GM12873 (cell line): Measurements from ENCODE around the gene RNGTT.
A peak's percentile ranks its signal among the peaks of the same experiment; 100 is the strongest.

Experiments used
- TF ChIP-seq, protein P1 (sequence below): IDR thresholded peaks from 2 replicates; pipeline ENCODE4 v1.5.1; 2012; ENCODE audit warnings: low read depth, mild to moderate bottlenecking, moderate library complexity, low read length, control low read depth; ENCODE audit not compliant: insufficient read depth; ENCODE audit errors: missing control alignments

Gene RNGTT

DNA sequence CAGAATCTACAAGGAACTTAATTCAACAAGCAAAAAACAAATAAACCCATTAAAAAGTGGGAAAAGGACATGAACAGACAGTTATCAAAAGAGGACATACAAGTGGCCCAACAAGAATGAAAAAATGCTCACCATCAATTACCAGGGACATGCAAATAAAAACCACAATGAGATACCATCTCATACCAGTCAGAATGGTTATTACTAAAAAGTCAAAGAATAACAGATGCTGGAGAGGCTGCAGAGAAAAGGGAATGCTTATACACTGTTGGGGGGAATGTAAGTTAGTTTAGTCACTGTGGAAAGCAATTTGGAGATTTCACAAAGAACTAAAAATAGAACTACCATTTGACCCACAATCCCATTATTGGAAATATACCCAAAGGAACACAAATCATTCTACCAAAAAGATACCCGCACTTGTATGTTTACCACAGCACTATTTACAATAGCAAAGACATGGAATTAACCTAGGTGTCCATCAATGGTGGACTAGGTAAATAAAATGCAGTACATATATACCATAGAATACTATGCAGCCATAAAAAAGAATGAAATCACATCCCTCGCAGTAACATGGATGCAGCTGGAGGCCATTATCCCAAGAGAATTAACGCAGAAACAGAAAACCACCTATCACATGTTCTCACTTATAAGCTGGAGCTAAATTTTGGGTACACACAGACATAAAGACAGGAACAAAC, 48.4 kb downstream of the RNGTT start:
- TF ChIP-seq, protein P1, sequence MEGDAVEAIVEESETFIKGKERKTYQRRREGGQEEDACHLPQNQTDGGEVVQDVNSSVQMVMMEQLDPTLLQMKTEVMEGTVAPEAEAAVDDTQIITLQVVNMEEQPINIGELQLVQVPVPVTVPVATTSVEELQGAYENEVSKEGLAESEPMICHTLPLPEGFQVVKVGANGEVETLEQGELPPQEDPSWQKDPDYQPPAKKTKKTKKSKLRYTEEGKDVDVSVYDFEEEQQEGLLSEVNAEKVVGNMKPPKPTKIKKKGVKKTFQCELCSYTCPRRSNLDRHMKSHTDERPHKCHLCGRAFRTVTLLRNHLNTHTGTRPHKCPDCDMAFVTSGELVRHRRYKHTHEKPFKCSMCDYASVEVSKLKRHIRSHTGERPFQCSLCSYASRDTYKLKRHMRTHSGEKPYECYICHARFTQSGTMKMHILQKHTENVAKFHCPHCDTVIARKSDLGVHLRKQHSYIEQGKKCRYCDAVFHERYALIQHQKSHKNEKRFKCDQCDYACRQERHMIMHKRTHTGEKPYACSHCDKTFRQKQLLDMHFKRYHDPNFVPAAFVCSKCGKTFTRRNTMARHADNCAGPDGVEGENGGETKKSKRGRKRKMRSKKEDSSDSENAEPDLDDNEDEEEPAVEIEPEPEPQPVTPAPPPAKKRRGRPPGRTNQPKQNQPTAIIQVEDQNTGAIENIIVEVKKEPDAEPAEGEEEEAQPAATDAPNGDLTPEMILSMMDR: no peak

DNA sequence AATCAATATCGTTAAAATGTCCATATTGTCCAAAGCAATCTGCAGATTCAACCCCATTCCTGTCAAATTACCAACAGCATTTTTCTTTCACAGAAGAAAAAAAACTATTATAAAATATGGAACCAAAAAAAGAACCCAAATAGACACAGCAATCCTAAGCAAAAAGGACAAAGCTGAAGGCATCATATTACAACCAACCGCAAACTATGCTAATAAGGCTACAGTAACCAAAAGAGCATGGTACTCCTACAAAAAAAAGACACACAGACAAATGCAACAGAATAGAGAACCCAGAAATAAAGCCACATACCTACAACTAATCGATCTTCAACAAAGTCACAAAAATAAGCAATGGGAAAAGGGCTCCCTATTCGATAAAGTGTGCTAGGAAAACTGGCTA, 49.2 kb downstream of the RNGTT start:
- TF ChIP-seq, protein P1: no peak

DNA sequence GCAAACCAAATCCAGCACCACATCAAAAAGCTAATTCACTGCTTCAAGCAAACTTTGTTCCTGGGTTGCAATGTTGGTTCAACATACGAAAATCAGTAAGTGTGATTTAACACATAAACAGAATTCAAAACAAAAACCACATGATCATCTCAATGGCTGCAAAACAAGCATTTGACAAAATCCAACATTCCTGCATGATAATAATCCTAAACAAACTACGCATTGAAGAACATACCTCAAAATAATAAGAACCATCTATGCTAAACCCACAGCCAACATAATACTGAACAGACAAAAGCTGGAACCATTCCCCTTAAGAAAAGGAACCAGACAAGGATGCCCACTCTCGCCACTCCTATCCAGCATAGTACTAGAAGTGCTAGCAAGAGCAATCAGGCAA, 49.9 kb downstream of the RNGTT start:
- TF ChIP-seq, protein P1: no peak

DNA sequence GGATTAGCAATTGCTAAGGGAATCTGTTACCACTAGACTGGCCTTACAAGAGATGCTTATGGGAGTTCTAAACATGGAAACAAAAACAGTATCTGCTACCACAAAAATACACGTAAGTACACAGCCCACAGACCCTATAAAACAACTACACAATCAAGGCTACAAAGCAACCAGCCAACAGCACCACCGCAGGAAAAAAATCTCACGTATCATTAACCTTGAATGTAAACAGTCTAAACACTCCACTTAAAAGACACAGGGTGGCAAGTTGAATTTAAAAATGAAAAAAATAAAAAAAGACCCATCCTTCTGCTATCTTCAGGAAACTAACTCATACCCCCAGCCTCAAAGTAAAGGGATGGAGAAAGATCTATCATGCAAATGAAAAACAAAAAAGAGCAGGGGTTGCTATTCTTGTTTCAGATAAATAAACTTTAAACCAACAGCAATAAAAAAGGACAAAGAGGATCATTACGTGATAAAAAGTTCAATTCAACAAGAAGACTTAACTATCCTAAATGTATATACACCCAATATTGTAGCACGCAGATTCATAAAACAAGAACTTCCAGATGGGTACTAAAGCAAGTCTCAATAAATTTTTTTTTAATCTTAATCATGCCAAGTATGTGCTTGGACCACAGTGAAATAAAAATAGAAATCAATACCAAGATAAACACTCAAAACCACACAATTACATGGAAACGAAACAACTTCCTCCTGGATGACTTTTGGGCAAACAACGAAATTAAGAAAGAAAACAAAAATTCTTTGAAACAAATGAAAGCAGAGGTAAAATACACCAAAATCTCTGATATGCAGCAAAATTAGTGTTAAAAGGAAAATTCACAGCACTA, 52.3 kb downstream of the RNGTT start:
- TF ChIP-seq, protein P1: no peak

DNA sequence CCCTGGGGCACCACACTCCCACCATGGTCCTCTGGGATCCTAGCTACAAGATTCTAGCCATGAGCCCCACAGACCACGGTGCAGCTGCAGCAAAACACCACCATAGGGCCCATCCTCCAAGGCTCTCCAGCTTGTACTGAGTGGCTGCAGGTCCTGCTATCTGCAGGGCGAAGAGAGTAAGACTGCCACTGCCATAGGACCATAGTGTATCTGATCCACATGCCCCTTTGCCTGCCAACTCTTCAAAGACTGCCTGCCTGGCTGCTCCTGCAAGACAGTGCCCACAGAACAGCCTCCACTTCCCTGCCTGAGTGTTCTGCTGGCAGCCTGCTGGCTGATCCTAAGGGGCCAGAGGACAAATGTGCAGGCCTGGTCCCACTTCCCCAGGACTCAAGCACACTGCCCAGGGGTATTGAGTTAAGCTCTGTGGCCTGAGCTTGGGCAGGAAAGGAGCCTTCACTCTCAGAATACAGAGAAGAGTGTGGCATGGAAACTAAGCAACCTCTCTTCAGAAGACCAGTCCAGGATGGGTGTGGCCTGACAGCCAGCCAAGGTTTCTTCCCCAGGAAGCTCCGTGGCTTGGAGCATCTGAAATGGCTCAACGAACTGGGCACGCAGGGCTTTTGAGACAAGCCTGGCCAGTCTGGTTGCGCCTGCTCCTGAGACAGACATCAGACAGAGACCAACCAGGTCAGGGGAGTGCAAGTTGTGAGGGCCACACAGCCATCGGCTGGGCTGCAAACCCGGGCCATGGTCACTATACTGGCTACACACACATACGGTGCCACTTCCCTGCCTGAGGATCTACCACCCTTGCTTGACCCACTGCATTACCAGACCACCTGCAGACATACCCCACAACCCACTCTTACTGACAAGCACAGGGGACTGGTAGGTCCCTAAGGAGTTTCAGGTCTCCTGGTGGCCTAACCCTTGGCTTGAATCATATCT, 54.5 kb downstream of the RNGTT start:
- TF ChIP-seq, protein P1: no peak

DNA sequence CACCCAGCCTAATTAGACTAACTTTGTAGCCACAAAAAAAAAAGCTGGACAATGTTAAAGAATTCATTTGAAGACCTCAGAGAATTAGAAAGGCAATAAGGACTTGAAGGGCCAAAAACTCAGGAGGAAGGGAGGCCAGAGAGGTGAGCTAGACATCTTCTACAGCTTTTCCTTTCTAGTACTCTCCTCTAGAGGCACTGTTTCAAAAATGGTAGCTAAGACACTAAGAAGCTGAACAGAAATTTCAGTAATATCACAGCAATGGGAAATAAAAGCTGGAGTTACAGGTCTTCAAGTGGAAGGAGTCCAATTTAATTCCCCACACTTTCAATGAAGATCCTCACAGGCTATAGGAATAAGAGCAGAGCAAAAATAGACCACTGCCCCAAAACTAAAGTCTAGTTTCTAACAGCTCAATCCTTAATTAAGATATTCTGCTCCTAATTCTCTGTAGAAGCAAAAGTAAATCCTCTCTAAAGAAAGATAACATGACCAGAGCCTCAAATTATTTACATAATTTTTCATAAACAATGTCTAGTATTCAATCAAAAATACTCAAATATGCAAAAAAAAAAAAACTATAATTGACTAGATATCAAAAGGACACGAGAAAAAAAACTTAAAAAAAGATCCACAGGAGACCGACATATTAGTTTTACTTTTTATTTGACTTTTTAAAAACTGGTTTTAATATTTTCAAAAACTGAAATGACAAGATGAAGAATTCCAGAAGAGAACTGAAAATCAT, 63.7 kb downstream of the RNGTT start:
- TF ChIP-seq, protein P1: peak; percentile 48
